GM23338 (cell line): ENCODE results near the gene COBL. TPM values are rescaled to one million over a fixed set of nuclear protein-coding genes. Genes with fewer than 3 reads are reported as not detected.

Experiments
- ATAC-seq: fragments of 200-7000 bp; cut with Tn5 transposase; 3 replicates; pipeline ENCODE4 v1.9.1; 2020
- DNase-seq: peaks from one replicate; pipeline ENCODE4 v3.0.0-alpha.2; 2015; ENCODE audit warnings: low spot score
- H2AFZ ChIP-seq: fragments of 200-600 bp; sonication (generic); 2 replicates; pipeline ENCODE4 v1.8.0; 2016; ENCODE audit warnings: antibody characterized with exemption, mild to moderate bottlenecking, moderate library complexity
- H3F3A ChIP-seq: fragments of 200-600 bp; sonication (generic); replicated peaks from 2 replicates; pipeline ENCODE4 v1.8.0; 2017; ENCODE audit warnings: antibody characterized with exemption, mixed run types, low read depth
- H3K27ac ChIP-seq: fragments of 200-600 bp; sonication (generic); 2 replicates; pipeline ENCODE4 v1.6.1; 2016; ENCODE audit warnings: low read depth
- H3K27me3 ChIP-seq: fragments of 200-600 bp; sonication (generic); 2 replicates; pipeline ENCODE4 v1.8.0; 2016; ENCODE audit warnings: mild to moderate bottlenecking, mixed run types, moderate library complexity; ENCODE audit not compliant: insufficient read depth
- H3K36me3 ChIP-seq: fragments of 200-600 bp; sonication (generic); 2 replicates; pipeline ENCODE4 v1.8.0; 2016; ENCODE audit warnings: mild to moderate bottlenecking; ENCODE audit not compliant: insufficient read depth
- H3K4me1 ChIP-seq: fragments of 200-600 bp; sonication (generic); 2 replicates; pipeline ENCODE4 v1.8.0; 2016; ENCODE audit warnings: mild to moderate bottlenecking, moderate library complexity; ENCODE audit not compliant: insufficient read depth
- H3K4me2 ChIP-seq: fragments of 200-600 bp; sonication (generic); 2 replicates; pipeline ENCODE4 v1.7.1; 2017; ENCODE audit warnings: mixed run types
- H3K4me3 ChIP-seq: fragments of 200-600 bp; sonication (generic); 2 replicates; pipeline ENCODE4 v1.6.1; 2016; ENCODE audit warnings: mixed run types
- H3K79me2 ChIP-seq: fragments of 200-600 bp; sonication (generic); replicated peaks from 2 replicates; pipeline ENCODE4 v1.8.0; 2017; ENCODE audit warnings: mild to moderate bottlenecking; ENCODE audit not compliant: insufficient read depth
- H3K9me2 ChIP-seq: fragments of 200-600 bp; sonication (generic); 2 replicates; pipeline ENCODE4 v1.8.0; 2017; ENCODE audit not compliant: insufficient read depth
- H4K20me1 ChIP-seq: fragments of 200-600 bp; sonication (generic); replicated peaks from 2 replicates; pipeline ENCODE4 v1.8.0; 2017; ENCODE audit warnings: mild to moderate bottlenecking; ENCODE audit not compliant: insufficient read depth
- H3K27ac Mint-ChIP-seq: 2 replicates; pipeline ENCODE4 v1.8.0; 2020; ENCODE audit warnings: inconsistent platforms, mild to moderate bottlenecking, moderate library complexity, mixed read lengths
- H3K27me3 Mint-ChIP-seq: 3 replicates; pipeline ENCODE4 v1.8.0; 2022; ENCODE audit warnings: low read depth, mild to moderate bottlenecking, moderate library complexity, mixed read lengths, inconsistent platforms; ENCODE audit not compliant: insufficient read depth, poor library complexity
- H3K36me3 Mint-ChIP-seq: 3 replicates; pipeline ENCODE4 v1.8.0; 2021; ENCODE audit warnings: low read depth, mild to moderate bottlenecking, inconsistent platforms, moderate library complexity, mixed read lengths
- H3K4me1 Mint-ChIP-seq: 3 replicates; pipeline ENCODE4 v1.8.0; 2020; ENCODE audit warnings: mild to moderate bottlenecking, inconsistent platforms, mixed read lengths
- H3K4me3 Mint-ChIP-seq: 3 replicates; pipeline ENCODE4 v1.8.0; 2021; ENCODE audit warnings: moderate library complexity, mild to moderate bottlenecking, inconsistent platforms, mixed read lengths
- H3K9me3 Mint-ChIP-seq: 3 replicates; pipeline ENCODE4 v1.8.0; 2020; ENCODE audit warnings: moderate library complexity, mild to moderate bottlenecking, inconsistent platforms, mixed read lengths
- CREB1 ChIP-seq: fragments of 250-450 bp; sonication (Bioruptor Pico); IDR thresholded peaks from 2 replicates; pipeline ENCODE4 v1.5.0; 2020; ENCODE audit warnings: low read depth, mild to moderate bottlenecking, moderate library complexity
- EZH2 ChIP-seq: fragments of 200-600 bp; sonication (generic); IDR thresholded peaks from one replicate; pipeline ENCODE4 v1.8.0; 2017; ENCODE audit warnings: antibody characterized with exemption, mild to moderate bottlenecking, low read depth; ENCODE audit not compliant: unreplicated experiment
- JUNB ChIP-seq: IDR thresholded peaks from one replicate; pipeline ENCODE4 v1.6.1; 2016; ENCODE audit warnings: antibody characterized with exemption; ENCODE audit not compliant: unreplicated experiment
- NANOG ChIP-seq: IDR thresholded peaks from 2 replicates; pipeline ENCODE4 v1.6.1; 2016; ENCODE audit warnings: antibody characterized with exemption, borderline replicate concordance
- POLR2AphosphoS5 ChIP-seq: IDR thresholded peaks from 2 replicates; pipeline ENCODE4 v1.6.1; 2016; ENCODE audit warnings: antibody characterized with exemption, low read depth
- STAT1 ChIP-seq: IDR thresholded peaks from one replicate; pipeline ENCODE4 v1.6.1; 2016; ENCODE audit warnings: antibody characterized with exemption; ENCODE audit not compliant: unreplicated experiment
- ZNF114 ChIP-seq: fragments of 250-450 bp; sonication (Bioruptor Pico); IDR thresholded peaks from 2 replicates; pipeline ENCODE4 v1.5.0; 2020; ENCODE audit warnings: mild to moderate bottlenecking, moderate library complexity
- ZNF331 ChIP-seq: fragments of 250-450 bp; sonication (Bioruptor Pico); IDR thresholded peaks from 2 replicates; pipeline ENCODE4 v1.5.0; 2020; ENCODE audit warnings: low read depth, mild to moderate bottlenecking, moderate library complexity
- polyA plus RNA-seq: library from polyadenylated mRNA; unstranded; fragments of >200 nt; fragmentation: Nextera tagmentation; extraction: Ambion mirVana; gene quantifications from 2 replicates; pipeline ENCODE4 v1.2.1, GENCODE V29; 2016
- total RNA-seq: library from RNA; depleted of rRNA; stranded (reverse); fragments of >200 nt; shearing (Covaris generic); gene quantifications from 2 replicates; pipeline ENCODE4 v1.2.3, GENCODE V29; 2014
- TF ChIP-seq, protein P1 (sequence below): IDR thresholded peaks from 2 replicates; pipeline ENCODE4 v1.6.1; 2016; ENCODE audit warnings: antibody characterized with exemption
- TF ChIP-seq, protein P2 (sequence below), 2 experiments: fragments of 200-600 bp in 1 of 2; sonication (generic) in 1 of 2; conservative IDR thresholded peaks; 2 replicates each; pipeline versions ENCODE4 v1.5.1 to v1.6.1; 2016 to 2017; ENCODE audit warnings: antibody characterized with exemption in 2 of 2, low read depth in 2 of 2, mild to moderate bottlenecking in 2 of 2, moderate library complexity in 1 of 2
- TF ChIP-seq, protein P3 (sequence below): IDR thresholded peaks from one replicate; pipeline ENCODE4 v1.6.1; 2018; ENCODE audit warnings: antibody characterized with exemption; ENCODE audit not compliant: unreplicated experiment
- TF ChIP-seq, protein P4 (sequence below): fragments of 250-450 bp; sonication (Bioruptor Pico); IDR thresholded peaks from 2 replicates; pipeline ENCODE4 v1.5.0; 2020; ENCODE audit warnings: mild to moderate bottlenecking, moderate library complexity

COBL gene
- total and polyA plus RNA-seq, 2 experiments from 2014 or later: 18.3 to 51.9 TPM

GRCh38 chr7:51267169-51267568 lies 49.4 kb downstream of the COBL start:
- Mint-ChIP-seq H3K36me3 (no peaks in the 10 kb centered on the region), H3K4me3 (no peak overlapping the region), H3K27ac (no peak overlapping the region), H3K9me3 (no peaks in the 10 kb centered on the region), H3K4me1 (peaks cover 43% of the 10 kb centered on the region), H3K27me3 (peaks cover 2% of the 10 kb centered on the region)
- peaks cover 34% of the 10 kb centered on the region for H3K4me1 ChIP-seq
- ATAC-seq (no peak), DNase-seq (no peak)
- H3K4me2 ChIP-seq: no peak overlapping the region
- H3K27ac ChIP-seq: 0 out of 2 replicates have a peak overlapping the region, but pooled peaks have one; percentile 63
- no peaks in the 10 kb centered on the region for H3K9me2 ChIP-seq
- H2AFZ ChIP-seq: no peak overlapping the region
- H4K20me1 ChIP-seq: peaks cover 27% of the 10 kb centered on the region
- no peaks in the 10 kb centered on the region; the same call in 1 of the 2 replicates for H3F3A ChIP-seq
- H3K36me3 ChIP-seq: no peaks in the 10 kb centered on the region
- no peaks in the 10 kb centered on the region for H3K27me3 ChIP-seq
- TF ChIP-seq, protein P1, sequence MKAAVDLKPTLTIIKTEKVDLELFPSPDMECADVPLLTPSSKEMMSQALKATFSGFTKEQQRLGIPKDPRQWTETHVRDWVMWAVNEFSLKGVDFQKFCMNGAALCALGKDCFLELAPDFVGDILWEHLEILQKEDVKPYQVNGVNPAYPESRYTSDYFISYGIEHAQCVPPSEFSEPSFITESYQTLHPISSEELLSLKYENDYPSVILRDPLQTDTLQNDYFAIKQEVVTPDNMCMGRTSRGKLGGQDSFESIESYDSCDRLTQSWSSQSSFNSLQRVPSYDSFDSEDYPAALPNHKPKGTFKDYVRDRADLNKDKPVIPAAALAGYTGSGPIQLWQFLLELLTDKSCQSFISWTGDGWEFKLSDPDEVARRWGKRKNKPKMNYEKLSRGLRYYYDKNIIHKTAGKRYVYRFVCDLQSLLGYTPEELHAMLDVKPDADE: no peak
- no peak for TF ChIP-seq JUNB
- TF ChIP-seq, protein P2, sequence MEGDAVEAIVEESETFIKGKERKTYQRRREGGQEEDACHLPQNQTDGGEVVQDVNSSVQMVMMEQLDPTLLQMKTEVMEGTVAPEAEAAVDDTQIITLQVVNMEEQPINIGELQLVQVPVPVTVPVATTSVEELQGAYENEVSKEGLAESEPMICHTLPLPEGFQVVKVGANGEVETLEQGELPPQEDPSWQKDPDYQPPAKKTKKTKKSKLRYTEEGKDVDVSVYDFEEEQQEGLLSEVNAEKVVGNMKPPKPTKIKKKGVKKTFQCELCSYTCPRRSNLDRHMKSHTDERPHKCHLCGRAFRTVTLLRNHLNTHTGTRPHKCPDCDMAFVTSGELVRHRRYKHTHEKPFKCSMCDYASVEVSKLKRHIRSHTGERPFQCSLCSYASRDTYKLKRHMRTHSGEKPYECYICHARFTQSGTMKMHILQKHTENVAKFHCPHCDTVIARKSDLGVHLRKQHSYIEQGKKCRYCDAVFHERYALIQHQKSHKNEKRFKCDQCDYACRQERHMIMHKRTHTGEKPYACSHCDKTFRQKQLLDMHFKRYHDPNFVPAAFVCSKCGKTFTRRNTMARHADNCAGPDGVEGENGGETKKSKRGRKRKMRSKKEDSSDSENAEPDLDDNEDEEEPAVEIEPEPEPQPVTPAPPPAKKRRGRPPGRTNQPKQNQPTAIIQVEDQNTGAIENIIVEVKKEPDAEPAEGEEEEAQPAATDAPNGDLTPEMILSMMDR (conservative IDR thresholded peaks at IDR 0.05; ENCODE audit: low read depth in 2 of 2): no peak
- no peak for TF ChIP-seq ZNF331
- TF ChIP-seq STAT1: no peak
- TF ChIP-seq EZH2: no peak
- TF ChIP-seq POLR2AphosphoS5: no peak
- no peak for TF ChIP-seq ZNF114 (CRISPR knock-in tag)
- TF ChIP-seq, protein P3, sequence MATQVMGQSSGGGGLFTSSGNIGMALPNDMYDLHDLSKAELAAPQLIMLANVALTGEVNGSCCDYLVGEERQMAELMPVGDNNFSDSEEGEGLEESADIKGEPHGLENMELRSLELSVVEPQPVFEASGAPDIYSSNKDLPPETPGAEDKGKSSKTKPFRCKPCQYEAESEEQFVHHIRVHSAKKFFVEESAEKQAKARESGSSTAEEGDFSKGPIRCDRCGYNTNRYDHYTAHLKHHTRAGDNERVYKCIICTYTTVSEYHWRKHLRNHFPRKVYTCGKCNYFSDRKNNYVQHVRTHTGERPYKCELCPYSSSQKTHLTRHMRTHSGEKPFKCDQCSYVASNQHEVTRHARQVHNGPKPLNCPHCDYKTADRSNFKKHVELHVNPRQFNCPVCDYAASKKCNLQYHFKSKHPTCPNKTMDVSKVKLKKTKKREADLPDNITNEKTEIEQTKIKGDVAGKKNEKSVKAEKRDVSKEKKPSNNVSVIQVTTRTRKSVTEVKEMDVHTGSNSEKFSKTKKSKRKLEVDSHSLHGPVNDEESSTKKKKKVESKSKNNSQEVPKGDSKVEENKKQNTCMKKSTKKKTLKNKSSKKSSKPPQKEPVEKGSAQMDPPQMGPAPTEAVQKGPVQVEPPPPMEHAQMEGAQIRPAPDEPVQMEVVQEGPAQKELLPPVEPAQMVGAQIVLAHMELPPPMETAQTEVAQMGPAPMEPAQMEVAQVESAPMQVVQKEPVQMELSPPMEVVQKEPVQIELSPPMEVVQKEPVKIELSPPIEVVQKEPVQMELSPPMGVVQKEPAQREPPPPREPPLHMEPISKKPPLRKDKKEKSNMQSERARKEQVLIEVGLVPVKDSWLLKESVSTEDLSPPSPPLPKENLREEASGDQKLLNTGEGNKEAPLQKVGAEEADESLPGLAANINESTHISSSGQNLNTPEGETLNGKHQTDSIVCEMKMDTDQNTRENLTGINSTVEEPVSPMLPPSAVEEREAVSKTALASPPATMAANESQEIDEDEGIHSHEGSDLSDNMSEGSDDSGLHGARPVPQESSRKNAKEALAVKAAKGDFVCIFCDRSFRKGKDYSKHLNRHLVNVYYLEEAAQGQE: no peak
- TF ChIP-seq, protein P4, sequence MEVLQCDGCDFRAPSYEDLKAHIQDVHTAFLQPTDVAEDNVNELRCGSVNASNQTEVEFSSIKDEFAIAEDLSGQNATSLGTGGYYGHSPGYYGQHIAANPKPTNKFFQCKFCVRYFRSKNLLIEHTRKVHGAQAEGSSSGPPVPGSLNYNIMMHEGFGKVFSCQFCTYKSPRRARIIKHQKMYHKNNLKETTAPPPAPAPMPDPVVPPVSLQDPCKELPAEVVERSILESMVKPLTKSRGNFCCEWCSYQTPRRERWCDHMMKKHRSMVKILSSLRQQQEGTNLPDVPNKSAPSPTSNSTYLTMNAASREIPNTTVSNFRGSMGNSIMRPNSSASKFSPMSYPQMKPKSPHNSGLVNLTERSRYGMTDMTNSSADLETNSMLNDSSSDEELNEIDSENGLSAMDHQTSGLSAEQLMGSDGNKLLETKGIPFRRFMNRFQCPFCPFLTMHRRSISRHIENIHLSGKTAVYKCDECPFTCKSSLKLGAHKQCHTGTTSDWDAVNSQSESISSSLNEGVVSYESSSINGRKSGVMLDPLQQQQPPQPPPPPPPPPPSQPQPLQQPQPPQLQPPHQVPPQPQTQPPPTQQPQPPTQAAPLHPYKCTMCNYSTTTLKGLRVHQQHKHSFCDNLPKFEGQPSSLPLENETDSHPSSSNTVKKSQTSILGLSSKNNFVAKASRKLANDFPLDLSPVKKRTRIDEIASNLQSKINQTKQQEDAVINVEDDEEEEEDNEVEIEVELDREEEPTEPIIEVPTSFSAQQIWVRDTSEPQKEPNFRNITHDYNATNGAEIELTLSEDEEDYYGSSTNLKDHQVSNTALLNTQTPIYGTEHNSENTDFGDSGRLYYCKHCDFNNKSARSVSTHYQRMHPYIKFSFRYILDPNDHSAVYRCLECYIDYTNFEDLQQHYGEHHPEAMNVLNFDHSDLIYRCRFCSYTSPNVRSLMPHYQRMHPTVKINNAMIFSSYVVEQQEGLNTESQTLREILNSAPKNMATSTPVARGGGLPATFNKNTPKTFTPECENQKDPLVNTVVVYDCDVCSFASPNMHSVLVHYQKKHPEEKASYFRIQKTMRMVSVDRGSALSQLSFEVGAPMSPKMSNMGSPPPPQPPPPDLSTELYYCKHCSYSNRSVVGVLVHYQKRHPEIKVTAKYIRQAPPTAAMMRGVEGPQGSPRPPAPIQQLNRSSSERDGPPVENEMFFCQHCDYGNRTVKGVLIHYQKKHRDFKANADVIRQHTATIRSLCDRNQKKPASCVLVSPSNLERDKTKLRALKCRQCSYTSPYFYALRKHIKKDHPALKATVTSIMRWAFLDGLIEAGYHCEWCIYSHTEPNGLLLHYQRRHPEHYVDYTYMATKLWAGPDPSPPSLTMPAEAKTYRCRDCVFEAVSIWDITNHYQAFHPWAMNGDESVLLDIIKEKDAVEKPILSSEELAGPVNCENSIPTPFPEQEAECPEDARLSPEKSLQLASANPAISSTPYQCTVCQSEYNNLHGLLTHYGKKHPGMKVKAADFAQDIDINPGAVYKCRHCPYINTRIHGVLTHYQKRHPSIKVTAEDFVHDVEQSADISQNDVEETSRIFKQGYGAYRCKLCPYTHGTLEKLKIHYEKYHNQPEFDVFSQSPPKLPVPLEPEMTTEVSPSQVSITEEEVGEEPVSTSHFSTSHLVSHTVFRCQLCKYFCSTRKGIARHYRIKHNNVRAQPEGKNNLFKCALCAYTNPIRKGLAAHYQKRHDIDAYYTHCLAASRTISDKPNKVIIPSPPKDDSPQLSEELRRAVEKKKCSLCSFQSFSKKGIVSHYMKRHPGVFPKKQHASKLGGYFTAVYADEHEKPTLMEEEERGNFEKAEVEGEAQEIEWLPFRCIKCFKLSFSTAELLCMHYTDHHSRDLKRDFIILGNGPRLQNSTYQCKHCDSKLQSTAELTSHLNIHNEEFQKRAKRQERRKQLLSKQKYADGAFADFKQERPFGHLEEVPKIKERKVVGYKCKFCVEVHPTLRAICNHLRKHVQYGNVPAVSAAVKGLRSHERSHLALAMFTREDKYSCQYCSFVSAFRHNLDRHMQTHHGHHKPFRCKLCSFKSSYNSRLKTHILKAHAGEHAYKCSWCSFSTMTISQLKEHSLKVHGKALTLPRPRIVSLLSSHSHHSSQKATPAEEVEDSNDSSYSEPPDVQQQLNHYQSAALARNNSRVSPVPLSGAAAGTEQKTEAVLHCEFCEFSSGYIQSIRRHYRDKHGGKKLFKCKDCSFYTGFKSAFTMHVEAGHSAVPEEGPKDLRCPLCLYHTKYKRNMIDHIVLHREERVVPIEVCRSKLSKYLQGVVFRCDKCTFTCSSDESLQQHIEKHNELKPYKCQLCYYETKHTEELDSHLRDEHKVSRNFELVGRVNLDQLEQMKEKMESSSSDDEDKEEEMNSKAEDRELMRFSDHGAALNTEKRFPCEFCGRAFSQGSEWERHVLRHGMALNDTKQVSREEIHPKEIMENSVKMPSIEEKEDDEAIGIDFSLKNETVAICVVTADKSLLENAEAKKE (CRISPR knock-in tag): no peak
- TF ChIP-seq CREB1 (CRISPR knock-in tag): no peak
- TF ChIP-seq NANOG: no peak
- no peak overlapping the region for H3K4me3 ChIP-seq
- H3K79me2 ChIP-seq: peaks cover 92% of the 10 kb centered on the region
